IPS-18c (cell line): ENCODE results near the gene MMP12.

Experiments
- H3K4me3 ChIP-seq: 2 replicates; pipeline ENCODE4 v1.7.0; 2013; ENCODE audit warnings: low read depth, mild to moderate bottlenecking, low read length, moderate library complexity; ENCODE audit not compliant: insufficient read depth
- H3K9me3 ChIP-seq: one replicate; pipeline ENCODE4 v1.6.1; 2013; ENCODE audit warnings: mild to moderate bottlenecking, low read length, moderate library complexity; ENCODE audit not compliant: control insufficient read depth, insufficient read depth

MMP12 gene

GRCh38 chr11:102830001-102830727 lies 44.6 kb downstream of the MMP12 start:
- no peak overlapping the region for H3K4me3 ChIP-seq
- H3K9me3 ChIP-seq = no peaks in the 10 kb centered on the region

DNA sequence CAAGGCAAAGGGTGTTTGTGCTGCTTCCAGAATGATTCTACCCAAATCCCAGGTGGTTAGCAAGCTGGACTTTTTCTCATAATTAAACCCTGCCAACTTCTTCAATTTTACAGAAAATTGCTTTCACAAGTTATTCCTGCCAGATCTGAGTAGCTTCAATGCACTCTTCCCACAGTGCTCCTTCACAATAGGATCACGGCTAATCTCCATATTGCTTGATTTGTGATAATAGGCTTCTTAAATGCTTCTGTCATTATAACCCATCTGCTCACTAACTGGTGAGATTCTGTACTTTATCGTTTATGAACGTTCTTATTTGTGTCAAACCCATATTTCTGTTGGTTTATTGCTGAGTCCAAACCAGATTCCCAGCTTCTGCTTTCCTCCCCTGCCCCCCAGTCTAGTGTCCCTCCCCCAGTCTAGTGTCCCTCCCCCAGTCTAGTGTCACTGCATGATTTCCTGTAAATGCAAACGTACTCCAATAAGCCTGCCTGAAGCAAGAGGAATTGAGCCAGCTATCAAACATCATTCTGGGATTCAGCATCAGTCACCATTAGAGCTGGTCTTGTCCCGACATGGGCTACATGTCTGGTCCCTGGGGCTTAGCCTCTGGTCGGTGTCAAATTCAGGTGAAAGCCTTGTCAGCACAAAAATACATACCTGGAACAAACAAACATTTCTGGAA lies 45.3 kb downstream of the MMP12 start:
- no peak overlapping the region for H3K4me3 ChIP-seq
- no peaks in the 10 kb centered on the region for H3K9me3 ChIP-seq

DNA sequence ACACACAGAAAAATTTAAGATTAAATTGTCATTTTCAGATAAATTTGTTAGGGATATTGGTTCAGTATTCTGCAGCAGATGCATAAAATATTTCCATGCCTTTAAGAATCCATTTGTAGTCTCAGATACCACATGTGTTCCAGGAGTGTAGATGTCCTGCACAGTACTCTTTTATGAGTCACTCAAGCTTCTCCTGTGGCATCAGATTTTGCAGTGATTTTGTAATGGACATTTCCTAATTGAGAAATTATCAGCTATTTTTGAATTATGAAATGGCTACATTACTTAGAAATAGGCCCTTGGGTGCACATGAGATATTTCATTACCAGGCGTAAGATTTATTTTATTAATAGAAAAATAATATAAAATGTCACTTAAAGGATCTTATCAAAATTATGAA lies 50.2 kb downstream of the MMP12 start:
- Histone ChIP-seq H3K4me3 (no peak overlapping the region), H3K9me3 (peaks cover 3% of the 10 kb centered on the region)

GRCh38 chr11:102819491-102819890 lies 55.3 kb downstream of the MMP12 start:
- H3K4me3 ChIP-seq = no peak overlapping the region
- peaks cover 3% of the 10 kb centered on the region for H3K9me3 ChIP-seq

DNA sequence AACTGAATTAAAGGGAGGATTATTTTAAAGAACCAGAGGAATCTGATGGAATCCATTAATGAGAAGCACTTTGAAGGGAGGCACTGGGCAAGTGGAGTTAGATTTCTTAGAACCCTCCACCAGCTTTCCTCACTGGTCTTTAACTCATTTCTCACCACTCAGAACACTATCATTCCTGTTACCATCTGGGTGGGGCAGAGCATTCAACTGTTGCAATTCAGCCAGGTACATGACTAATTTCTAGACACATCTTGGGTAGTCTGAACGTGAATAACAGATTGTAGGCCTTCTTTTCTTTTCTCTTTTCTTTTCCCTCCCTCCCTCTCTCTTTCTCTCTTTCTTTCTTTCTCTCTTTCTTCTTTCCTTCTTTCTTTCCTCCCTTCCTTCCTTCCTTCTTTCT lies 61.3 kb downstream of the MMP12 start:
- no peaks in the 10 kb centered on the region for H3K9me3 ChIP-seq
- H3K4me3 ChIP-seq = no peak overlapping the region
